Tibial nerve (tissue), 3 donors: ENCODE results near the gene MUC20.
"Not testable (repeated sequence)": the region's sequence is repeated elsewhere in the genome, so short reads cannot be mapped to it uniquely, and the experiment has no call there.

ENCODE experiments used
- CTCF ChIP-seq, 5 experiments: fragments of 200-600 bp in 3 of 5; fragments of 450-650 bp in 2 of 5; sonication (generic) in 3 of 5; IDR thresholded peaks; one replicate each; pipeline ENCODE4 v1.5.1; 2016 to 2019; ENCODE audit warnings: antibody characterized with exemption in 5 of 5, mild to moderate bottlenecking in 3 of 5, moderate library complexity in 2 of 5
- POLR2A ChIP-seq, 2 donors: fragments of 450-650 bp; IDR thresholded peaks; one replicate each; pipeline ENCODE4 v1.6.1; 2017; ENCODE audit warnings: antibody characterized with exemption in 2 of 2, mild to moderate bottlenecking in 2 of 2, moderate library complexity in 2 of 2

GRCh38 chr3:195712535-195712910 lies 8.3 kb upstream of the MUC20 start:
- not testable (repeated sequence) for TF ChIP-seq CTCF, POLR2A (IDR thresholded peaks at IDR 0.05)
